MV-4-11 (cell line): ENCODE measurements around the gene ZNF714.
A peak's percentile ranks its signal among the peaks of the same experiment; 100 is the strongest.

Experiments used
- DNase-seq: peaks from one replicate; lab custom pipeline; 2025; lab: John Stamatoyannopoulos, UW

The ZNF714 gene

GRCh38 chr19:21082011-21082975 lies at the start of gene ZNF714:
ZNF714 (plus strand) TSS chr19:21082203; CDS start chr19:21098269, 16,066 bp downstream.
- peak; percentile 94 for DNase-seq

GRCh38 chr19:21045028-21045427 lies 37.0 kb upstream of the ZNF714 start:
- DNase-seq = no peak

DNA sequence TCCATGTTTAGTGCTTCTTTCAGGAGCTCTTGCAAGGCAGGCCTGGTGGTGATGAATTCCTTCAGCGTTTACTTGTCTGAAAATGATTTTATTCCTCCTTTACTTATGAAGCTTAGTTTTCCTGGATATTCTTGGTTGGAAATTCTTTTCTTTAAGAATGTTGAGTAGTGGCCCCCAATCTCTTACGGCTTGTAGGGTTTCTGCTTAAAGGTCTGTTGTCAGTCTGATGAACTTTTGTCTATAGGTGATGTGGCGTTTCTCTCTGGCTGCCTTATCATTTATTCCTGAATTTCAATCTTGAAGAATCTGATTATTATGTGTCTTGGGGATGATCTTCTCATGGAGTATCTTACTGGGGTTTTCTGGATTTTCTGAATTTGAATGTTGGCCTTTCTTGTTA lies 35.5 kb upstream of the ZNF714 start:
- no peak for DNase-seq

DNA sequence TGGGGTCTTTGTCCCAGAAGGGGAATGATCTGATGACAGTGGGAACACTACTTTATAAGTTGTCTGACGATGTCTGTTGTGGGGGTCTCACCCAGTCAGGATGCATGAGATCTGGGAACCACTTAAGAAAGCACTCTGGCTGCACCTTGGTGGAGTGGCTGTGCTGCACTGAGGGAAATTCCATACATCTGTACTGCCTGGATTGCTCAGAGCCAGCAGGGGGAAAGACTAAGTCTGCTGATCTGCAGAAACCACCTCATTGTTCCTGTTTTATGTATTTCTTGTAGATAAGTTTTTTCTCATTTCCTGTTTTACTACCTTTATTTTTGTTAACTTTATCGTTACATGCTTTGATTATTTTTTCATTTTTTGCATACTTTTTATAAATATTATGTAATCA lies 34.3 kb upstream of the ZNF714 start:
- peak; percentile 69 for DNase-seq

- no peak for DNase-seq
Observed at GRCh38 chr19:21052902-21053301, 29.1 kb upstream of the ZNF714 start.

DNA sequence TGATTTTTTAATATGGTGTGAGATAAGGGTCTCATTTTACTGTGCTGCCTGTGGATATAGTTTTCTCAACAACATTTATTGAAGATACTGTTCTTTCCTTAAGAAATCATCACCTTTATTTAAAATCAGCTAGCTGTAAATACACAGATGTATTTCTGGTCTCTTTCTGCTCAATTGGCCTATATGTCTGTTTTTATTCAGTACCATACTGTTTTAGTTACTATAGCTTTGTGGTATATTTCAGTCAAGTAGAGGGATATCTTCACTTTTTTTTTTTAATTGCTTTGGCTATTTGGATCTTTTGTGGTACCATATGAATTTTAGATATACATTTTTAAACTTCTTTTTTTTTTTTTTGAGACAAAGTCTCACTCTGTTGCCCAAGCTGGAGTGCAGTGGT lies 16.7 kb upstream of the ZNF714 start:
- no peak for DNase-seq

DNA sequence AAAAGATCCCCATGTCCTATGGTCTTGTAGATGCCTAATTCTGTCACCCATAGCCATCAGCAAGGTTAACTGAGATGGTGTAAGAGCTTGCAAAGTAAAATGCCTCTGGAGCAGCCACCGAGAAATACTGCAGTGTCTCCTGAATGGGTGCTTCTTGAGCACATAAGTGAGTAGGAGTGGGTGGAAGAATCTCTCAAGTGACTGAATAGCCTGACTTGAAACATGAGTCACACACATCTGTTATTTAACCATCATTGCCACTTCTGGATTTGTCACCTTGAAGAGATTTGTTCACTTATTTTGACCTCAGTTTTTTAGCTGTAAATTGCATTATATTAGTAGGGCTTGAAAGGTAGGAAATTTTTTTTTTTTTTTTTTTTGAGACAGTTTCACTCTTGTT lies 2.3 kb downstream of the ZNF714 start:
- DNase-seq = peak; percentile 26

- no peak for DNase-seq
Observed at GRCh38 chr19:21087871-21088270, 5.9 kb downstream of the ZNF714 start.

- DNase-seq = no peak
Observed at GRCh38 chr19:21092109-21092508, 10.1 kb downstream of the ZNF714 start.

GRCh38 chr19:21094347-21095025 lies 12.5 kb downstream of the ZNF714 start:
- no peak for DNase-seq

DNA sequence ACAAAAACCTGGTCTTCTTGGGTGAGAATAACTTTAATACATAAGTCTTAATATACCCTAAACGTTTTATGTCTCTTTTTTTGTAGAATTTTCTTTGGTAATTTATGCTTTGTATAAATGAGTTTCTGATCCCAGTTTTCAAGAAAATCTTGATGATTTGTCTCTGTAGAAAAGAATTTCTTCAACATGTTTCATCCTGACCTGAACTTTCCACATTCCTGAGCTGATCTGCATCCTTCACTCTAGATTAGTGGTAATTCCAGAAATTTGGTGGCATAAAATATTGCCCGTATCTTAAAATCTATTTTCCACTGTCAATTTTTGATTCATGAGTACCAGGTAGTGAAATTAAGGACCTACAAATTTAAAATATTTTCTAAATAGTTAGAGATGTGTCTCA lies 16.3 kb downstream of the ZNF714 start:
- no peak for DNase-seq

GRCh38 chr19:21101521-21102242 lies 19.7 kb downstream of the ZNF714 start:
- DNase-seq = no peak

- no peak for DNase-seq
Observed at GRCh38 chr19:21109116-21109515, 27.1 kb downstream of the ZNF714 start.

DNA sequence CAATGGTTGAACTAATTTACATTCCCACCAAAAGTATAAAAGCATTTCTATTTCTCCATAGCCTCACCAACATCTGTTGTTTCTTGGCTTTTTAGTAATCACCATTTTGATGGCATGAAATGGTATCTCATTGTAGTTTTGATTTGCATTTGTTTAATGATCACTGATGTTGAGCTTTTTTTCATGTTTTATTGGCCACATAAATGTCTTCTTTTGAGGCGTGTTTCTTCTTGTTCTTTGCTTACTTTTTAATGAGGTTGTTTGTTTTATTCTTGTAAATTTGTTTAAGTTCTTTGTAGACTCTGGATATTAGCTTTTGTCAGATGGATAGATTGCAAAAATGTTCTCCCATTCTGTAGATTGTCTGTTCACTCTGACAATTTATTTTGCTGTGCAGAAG lies 28.2 kb downstream of the ZNF714 start:
- DNase-seq = no peak

DNA sequence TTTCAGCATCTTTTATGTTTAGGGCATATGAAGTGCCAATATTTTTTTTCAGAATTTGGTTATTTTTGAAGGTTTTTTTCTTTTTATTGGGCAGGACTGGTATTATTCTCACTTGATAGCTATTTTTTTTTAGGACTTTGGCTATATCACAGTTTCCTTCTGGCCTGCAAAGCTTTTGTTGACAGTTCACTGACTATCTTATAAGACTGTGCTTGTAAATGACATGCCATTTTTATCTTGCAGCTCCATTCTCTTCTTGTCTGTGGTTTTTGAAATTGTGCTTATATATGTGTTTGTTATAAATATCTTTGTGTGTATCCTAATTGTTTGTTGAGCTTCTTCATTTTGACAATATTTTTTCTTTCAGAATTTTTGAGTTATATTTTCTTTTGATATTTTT lies 33.4 kb downstream of the ZNF714 start:
- DNase-seq = no peak

DNA sequence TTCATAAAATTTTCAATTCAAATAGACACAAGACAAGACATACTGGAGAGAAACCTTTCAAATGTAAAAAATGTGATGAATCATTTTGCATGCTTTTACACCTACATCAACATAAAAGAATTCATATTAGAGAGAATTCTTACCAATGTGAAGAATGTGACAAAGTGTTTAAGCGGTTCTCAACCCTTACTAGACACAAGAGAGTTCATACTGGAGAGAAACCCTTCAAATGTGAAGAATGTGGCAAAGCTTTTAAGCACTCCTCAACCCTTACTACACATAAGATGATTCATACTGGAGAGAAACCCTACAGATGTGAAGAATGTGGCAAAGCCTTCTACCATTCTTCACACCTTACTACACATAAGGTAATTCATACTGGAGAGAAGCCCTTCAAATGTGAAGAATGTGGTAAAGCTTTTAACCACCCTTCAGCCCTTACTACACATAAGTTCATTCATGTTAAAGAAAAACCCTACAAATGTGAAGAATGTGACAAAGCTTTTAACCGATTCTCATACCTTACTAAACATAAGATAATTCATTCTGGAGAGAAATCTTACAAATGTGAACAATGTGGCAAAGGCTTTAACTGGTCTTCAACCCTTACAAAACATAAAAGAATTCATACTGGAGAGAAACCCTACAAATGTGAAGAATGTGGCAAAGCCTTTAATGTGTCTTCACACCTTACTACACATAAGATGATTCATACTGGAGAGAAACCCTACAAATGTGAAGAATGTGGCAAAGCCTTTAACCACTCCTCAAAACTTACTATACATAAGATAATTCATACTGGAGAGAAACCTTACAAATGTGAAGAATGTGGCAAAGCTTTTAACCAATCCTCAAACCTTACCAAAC lies 35.3 kb downstream of the ZNF714 start:
- DNase-seq = no peak

DNA sequence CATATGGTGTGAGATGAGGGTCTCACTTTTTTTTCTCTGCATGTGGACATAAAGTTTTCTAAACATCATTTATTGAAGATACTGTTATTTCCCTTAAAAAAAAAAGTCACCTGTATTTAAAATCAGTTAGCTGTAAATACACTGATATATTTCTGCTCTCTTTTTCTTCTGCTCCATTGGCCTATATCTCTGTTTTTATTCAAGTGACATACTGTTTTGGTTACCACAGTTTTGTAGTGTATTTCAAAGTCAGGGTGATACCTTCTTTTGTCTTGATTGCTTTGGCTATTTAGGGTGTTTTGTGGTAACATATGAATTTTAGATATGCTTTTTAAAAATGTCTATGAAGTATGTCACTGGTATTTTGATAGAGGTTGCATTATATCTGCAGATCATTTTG lies 44.1 kb downstream of the ZNF714 start:
- no peak for DNase-seq

GRCh38 chr19:21127001-21127400 lies 45.0 kb downstream of the ZNF714 start:
- DNase-seq = no peak

GRCh38 chr19:21127898-21128297 lies 45.9 kb downstream of the ZNF714 start:
- no peak for DNase-seq

- peak; percentile 30 for DNase-seq
Observed at GRCh38 chr19:21128901-21129698, 47.1 kb downstream of the ZNF714 start.
